Mucosa of stomach (tissue), 1 donor: ENCODE measurements around the gene ZNF10.

ENCODE experiments used
- H3K27me3 ChIP-seq: one replicate; pipeline ENCODE4 v1.7.0; 2013; ENCODE audit warnings: mild to moderate bottlenecking, low read length; ENCODE audit not compliant: control insufficient read depth, insufficient read depth
- H3K36me3 ChIP-seq: one replicate; pipeline ENCODE4 v1.7.0; 2013; ENCODE audit warnings: low read length; ENCODE audit not compliant: control insufficient read depth, insufficient read depth
- H3K4me1 ChIP-seq: one replicate; pipeline ENCODE4 v1.7.0; 2013; ENCODE audit warnings: mild to moderate bottlenecking, low read length; ENCODE audit not compliant: control insufficient read depth, insufficient read depth
- H3K4me3 ChIP-seq: one replicate; pipeline ENCODE4 v1.7.0; 2013; ENCODE audit warnings: low read length
- H3K9ac ChIP-seq: one replicate; pipeline ENCODE4 v1.7.0; 2013; ENCODE audit warnings: mild to moderate bottlenecking, low read length, moderate library complexity
- H3K9me3 ChIP-seq: one replicate; pipeline ENCODE4 v1.7.0; 2013; ENCODE audit warnings: mild to moderate bottlenecking, low read length, moderate library complexity; ENCODE audit not compliant: control insufficient read depth
- donor health status: Pancreatic carcinoma.

The ZNF10 gene

GRCh38 chr12:133203344-133204263 is 73.2 kb downstream of the ZNF10 start:
- Histone ChIP-seq H3K36me3 (peaks cover 16% of the 10 kb centered on the region), H3K27me3 (no peaks in the 10 kb centered on the region), H3K4me3 (peak overlapping the region; percentile 17)

GRCh38 chr12:133204264-133204603 is 73.8 kb downstream of the ZNF10 start:
- Histone ChIP-seq H3K27me3 (no peaks in the 10 kb centered on the region), H3K36me3 (peaks cover 16% of the 10 kb centered on the region), H3K4me1 (no peaks in the 10 kb centered on the region), H3K4me3 (peak overlapping the region; percentile 17), H3K9me3 (peaks cover 54% of the 10 kb centered on the region), H3K9ac (no peak overlapping the region)

More at GRCh38 chr12:133203344-133204263, 73.2 kb downstream of the ZNF10 start:
- Histone ChIP-seq H3K9me3 (peaks cover 54% of the 10 kb centered on the region), H3K9ac (no peak overlapping the region), H3K4me1 (no peaks in the 10 kb centered on the region)

GRCh38 chr12:133206390-133206789 is 76.0 kb downstream of the ZNF10 start:
- H3K9ac ChIP-seq = no peak overlapping the region
- no peaks in the 10 kb centered on the region for H3K27me3 ChIP-seq
- H3K4me3 ChIP-seq = no peak overlapping the region
- peaks cover 50% of the 10 kb centered on the region for H3K9me3 ChIP-seq
- H3K36me3 ChIP-seq = peaks cover 16% of the 10 kb centered on the region
- no peaks in the 10 kb centered on the region for H3K4me1 ChIP-seq
